ENCODE data around the gene SPATA19. TPM values are rescaled to one million over a fixed set of nuclear protein-coding genes. Genes with fewer than 3 reads are reported as not detected.

The SPATA19 gene
- total and polyA plus RNA-seq, 12 donors: 0.06 to 0.31 (median 0.30) TPM; not detected in 9

DNA sequence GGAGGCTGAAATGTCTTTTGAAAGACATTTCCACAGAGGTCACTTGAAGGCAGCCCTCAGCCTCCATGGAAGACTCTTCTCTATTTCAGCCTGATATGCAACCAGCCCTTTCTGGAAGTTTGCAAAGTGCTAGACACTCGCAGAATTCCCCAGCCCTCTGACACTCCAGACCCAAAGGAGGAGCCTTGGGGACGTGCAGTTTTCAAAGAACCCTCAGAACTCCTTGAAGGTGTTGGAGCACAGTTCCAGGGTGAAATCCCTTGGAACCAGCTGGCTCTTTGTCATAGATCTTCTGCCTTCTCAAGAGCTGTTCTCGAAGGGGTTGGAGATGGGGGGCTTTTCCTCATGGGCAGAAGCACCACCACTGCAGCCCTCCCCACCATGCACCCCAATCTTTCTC lies 19.6 kb downstream of the SPATA19 start:
- TF ChIP-seq, protein P1, sequence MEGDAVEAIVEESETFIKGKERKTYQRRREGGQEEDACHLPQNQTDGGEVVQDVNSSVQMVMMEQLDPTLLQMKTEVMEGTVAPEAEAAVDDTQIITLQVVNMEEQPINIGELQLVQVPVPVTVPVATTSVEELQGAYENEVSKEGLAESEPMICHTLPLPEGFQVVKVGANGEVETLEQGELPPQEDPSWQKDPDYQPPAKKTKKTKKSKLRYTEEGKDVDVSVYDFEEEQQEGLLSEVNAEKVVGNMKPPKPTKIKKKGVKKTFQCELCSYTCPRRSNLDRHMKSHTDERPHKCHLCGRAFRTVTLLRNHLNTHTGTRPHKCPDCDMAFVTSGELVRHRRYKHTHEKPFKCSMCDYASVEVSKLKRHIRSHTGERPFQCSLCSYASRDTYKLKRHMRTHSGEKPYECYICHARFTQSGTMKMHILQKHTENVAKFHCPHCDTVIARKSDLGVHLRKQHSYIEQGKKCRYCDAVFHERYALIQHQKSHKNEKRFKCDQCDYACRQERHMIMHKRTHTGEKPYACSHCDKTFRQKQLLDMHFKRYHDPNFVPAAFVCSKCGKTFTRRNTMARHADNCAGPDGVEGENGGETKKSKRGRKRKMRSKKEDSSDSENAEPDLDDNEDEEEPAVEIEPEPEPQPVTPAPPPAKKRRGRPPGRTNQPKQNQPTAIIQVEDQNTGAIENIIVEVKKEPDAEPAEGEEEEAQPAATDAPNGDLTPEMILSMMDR (IDR thresholded peaks at IDR 0.05): no peak
- DNase-seq: no peak
- Histone ChIP-seq H3K9me3 (no peaks in the 10 kb centered on the region), H3K4me1 (no peaks in the 10 kb centered on the region), H3K27ac (no peak overlapping the region), H3K27me3 (peaks cover 0 to 32% (median 0%) of the 10 kb centered on the region in 7 donors), H3K4me3 (no peak overlapping the region), H3K36me3 (no peaks in the 10 kb centered on the region)
- intact Hi-C loops (cut with DNase I): loop anchor here in 4 of 10 donors (10.0 kb wide), 3 partner anchors 201 to 691 kb away; no protein-coding TSS in a partner anchor
- 60 to 78% methylated on average over 3 of the region's 3 CpGs for WGBS, 2 donors
- ATAC-seq: no peak

DNA sequence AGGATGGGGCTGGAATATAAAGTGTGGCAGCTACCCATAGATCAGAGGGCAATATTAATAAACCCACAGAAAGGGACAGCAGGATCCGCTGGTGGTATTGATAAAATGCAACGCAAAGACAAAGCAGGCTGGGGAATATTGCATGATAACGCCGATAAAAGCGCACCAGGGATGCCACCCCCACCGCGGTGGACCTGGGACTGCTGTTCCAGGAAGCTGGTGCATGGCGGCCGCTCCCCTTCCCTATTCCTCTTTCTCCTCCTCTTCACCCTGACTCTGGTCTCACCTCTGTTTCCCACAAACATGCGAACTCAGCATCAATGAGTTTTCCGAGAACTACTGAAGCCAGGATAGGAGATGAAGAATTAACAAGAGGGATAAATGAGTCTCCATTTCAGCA lies 20.2 kb downstream of the SPATA19 start:
- WGBS, 2 donors: 91 to 92% methylated on average over 11 of the region's 11 CpGs
- TF ChIP-seq, protein P1 (IDR thresholded peaks at IDR 0.05): no peak
- DNase-seq (no peak), ATAC-seq (no peak)
- intact Hi-C loops (cut with DNase I): loop anchor here in 4 of 10 donors (10.0 kb wide), 3 partner anchors 200 to 690 kb away; no protein-coding TSS in a partner anchor
- no peaks in the 10 kb centered on the region for H3K36me3 ChIP-seq
- no peaks in the 10 kb centered on the region for H3K4me1 ChIP-seq
- H3K4me3 ChIP-seq: no peak overlapping the region
- no peaks in the 10 kb centered on the region for H3K9me3 ChIP-seq
- peaks cover 0 to 32% (median 0%) of the 10 kb centered on the region in 7 donors for H3K27me3 ChIP-seq
- H3K27ac ChIP-seq: no peak overlapping the region

DNA sequence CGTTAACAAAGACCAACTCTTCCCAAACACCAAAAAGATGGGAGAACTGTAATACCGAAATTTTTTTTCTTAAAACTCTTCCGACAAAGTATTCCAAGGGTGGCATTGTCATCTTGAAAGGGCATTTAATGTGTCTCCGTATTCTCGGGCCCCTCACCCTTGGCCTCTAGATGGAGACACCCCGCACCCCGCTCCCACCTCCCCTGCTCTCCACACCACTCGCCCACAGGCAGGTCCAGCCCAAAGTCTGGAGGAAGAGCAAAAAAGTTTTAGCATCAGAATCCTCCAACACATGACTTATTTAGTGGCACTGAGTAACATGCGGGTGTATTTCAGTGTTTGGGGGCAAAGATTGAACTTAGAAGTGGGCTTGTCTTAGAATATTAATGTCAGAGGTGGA lies 20.7 kb downstream of the SPATA19 start:
- H3K4me1 ChIP-seq: no peaks in the 10 kb centered on the region
- H3K27ac ChIP-seq: no peak overlapping the region
- H3K27me3 ChIP-seq: peaks cover 0 to 35% (median 0%) of the 10 kb centered on the region in 7 donors
- TF ChIP-seq, protein P1 (IDR thresholded peaks at IDR 0.05): no peak
- H3K36me3 ChIP-seq: no peaks in the 10 kb centered on the region
- intact Hi-C loops (cut with DNase I): loop anchor here in 6 of 10 donors (5.0 to 10.0 kb wide), 8 partner anchors 187 to 742 kb away; no protein-coding TSS in a partner anchor
- DNase-seq: no peak
- 87 to 89% methylated on average over 9 of the region's 9 CpGs for WGBS, 2 donors
- H3K9me3 ChIP-seq: no peaks in the 10 kb centered on the region
- ATAC-seq: no peak
- no peak overlapping the region for H3K4me3 ChIP-seq

DNA sequence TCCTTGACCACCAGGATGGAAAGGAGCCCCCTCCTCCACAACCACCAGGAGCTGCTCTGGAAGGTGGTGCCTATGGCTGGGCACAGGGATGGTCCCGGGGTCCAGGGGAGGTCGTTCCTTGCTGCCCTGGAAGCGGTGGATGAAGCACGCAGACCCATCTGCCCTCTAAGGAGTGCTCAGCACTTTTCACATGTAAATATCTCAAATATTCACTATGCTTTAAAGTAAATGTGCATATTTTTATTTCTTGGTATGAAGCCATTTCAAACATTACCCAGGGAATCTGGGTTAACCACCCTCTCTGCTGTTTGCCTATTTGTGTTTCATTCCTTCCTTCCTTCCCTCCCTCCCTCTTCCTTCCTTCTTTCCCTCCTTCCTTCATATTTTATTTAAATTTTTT lies 21.7 kb downstream of the SPATA19 start:
- DNase-seq: no peak
- peaks cover 0 to 31% (median 0%) of the 10 kb centered on the region in 7 donors for H3K27me3 ChIP-seq
- intact Hi-C loops (cut with DNase I): loop anchor here in 6 of 10 donors (5.0 to 10.0 kb wide), 8 partner anchors 186 to 741 kb away; no protein-coding TSS in a partner anchor
- TF ChIP-seq, protein P1 (IDR thresholded peaks at IDR 0.05): no peak
- no peaks in the 10 kb centered on the region for H3K9me3 ChIP-seq
- H3K4me3 ChIP-seq: no peak overlapping the region
- 91 to 93% methylated on average over 4 of the region's 4 CpGs for WGBS, 2 donors
- H3K36me3 ChIP-seq: no peaks in the 10 kb centered on the region
- no peaks in the 10 kb centered on the region for H3K4me1 ChIP-seq
- no peak overlapping the region for H3K27ac ChIP-seq
- no peak for ATAC-seq
